ENCODE results near the gene SCAMP2.

Gene SCAMP2

GRCh38 chr15:74863239-74864056 is 9.7 kb downstream of the SCAMP2 start:
- DNase-seq = no peak

GRCh38 chr15:74858369-74858740 is 14.8 kb downstream of the SCAMP2 start:
- DNase-seq = no peak

GRCh38 chr15:74857671-74858368 is 15.3 kb downstream of the SCAMP2 start:
- no peak for DNase-seq

- no peak for DNase-seq
Observed at GRCh38 chr15:74857082-74857655, 16.0 kb downstream of the SCAMP2 start.

- DNase-seq = no peak
Observed at GRCh38 chr15:74856537-74856936, 16.6 kb downstream of the SCAMP2 start.

GRCh38 chr15:74855857-74856256 is 17.3 kb downstream of the SCAMP2 start:
- DNase-seq = no peak

GRCh38 chr15:74854453-74855022 is 18.6 kb downstream of the SCAMP2 start:
- DNase-seq = no peak

GRCh38 chr15:74851960-74852359 is 21.2 kb downstream of the SCAMP2 start:
- no peak for DNase-seq

- no peak for DNase-seq
Observed at GRCh38 chr15:74850393-74850792, 22.8 kb downstream of the SCAMP2 start.

GRCh38 chr15:74847432-74847831 is 25.7 kb downstream of the SCAMP2 start:
- DNase-seq = peak; percentile 45

GRCh38 chr15:74845581-74845980 is 27.6 kb downstream of the SCAMP2 start:
- no peak for DNase-seq

GRCh38 chr15:74845208-74845568 is 28.0 kb downstream of the SCAMP2 start:
- DNase-seq = no peak

- DNase-seq = no peak
Observed at GRCh38 chr15:74844319-74845207, 28.6 kb downstream of the SCAMP2 start.

GRCh38 chr15:74843891-74844299 is 29.3 kb downstream of the SCAMP2 start:
- no peak for DNase-seq

- DNase-seq = no peak
Observed at GRCh38 chr15:74843445-74843828, 29.7 kb downstream of the SCAMP2 start.

- peak; percentile 96 for DNase-seq
Observed at GRCh38 chr15:74842581-74843444, 30.4 kb downstream of the SCAMP2 start, which contains the start of gene ULK3. Gene ULK3 (minus strand): TSS chr15:74843156. CDS start chr15:74843105, 51 bp downstream.

- DNase-seq = no peak
Observed at GRCh38 chr15:74841891-74842373, 31.2 kb downstream of the SCAMP2 start.

GRCh38 chr15:74840851-74841775 is 32.1 kb downstream of the SCAMP2 start:
- DNase-seq = no peak

GRCh38 chr15:74839526-74840395 is 33.4 kb downstream of the SCAMP2 start:
- DNase-seq = no peak
